ENCODE results near the gene PTPRCAP. TPM values are rescaled to one million over a fixed set of nuclear protein-coding genes. Genes with fewer than 3 reads are reported as not detected.
A peak's percentile ranks its signal among the peaks of the same experiment; 100 is the strongest.
"Not testable (repeated sequence)": the region's sequence is repeated elsewhere in the genome, so short reads cannot be mapped to it uniquely, and the experiment has no call there.

PTPRCAP gene
- polyA plus RNA-seq, 3 donors: 1.3 to 3.5 (median 2.4) TPM

- DNase-seq (ENCODE audit: extremely low read depth in 1 of 11, low read depth in 9 of 11, low spot score in 4 of 11): no peak
Observed at GRCh38 chr11:67468056-67468455, 30.6 kb upstream of the PTPRCAP start.

- DNase-seq (ENCODE audit: extremely low read depth in 1 of 11, low read depth in 9 of 11, low spot score in 4 of 11): no peak
Observed at GRCh38 chr11:67466962-67467771, 29.7 kb upstream of the PTPRCAP start.

GRCh38 chr11:67466367-67466766, 28.9 kb upstream of the PTPRCAP start:
- DNase-seq (ENCODE audit: extremely low read depth in 1 of 11, low read depth in 9 of 11, low spot score in 4 of 11): no peak

- DNase-seq (ENCODE audit: extremely low read depth in 1 of 11, low read depth in 9 of 11, low spot score in 4 of 11): not testable (repeated sequence)
Observed at GRCh38 chr11:67465530-67465929, 28.0 kb upstream of the PTPRCAP start.

- no peak for DNase-seq (ENCODE audit: extremely low read depth in 1 of 11, low read depth in 9 of 11, low spot score in 4 of 11)
Observed at GRCh38 chr11:67465189-67465510, 27.7 kb upstream of the PTPRCAP start.

- peak; percentile 47 to 81 (median 68) for DNase-seq (ENCODE audit: extremely low read depth in 1 of 11, low read depth in 9 of 11, low spot score in 4 of 11)
Observed at GRCh38 chr11:67464411-67465188, 27.1 kb upstream of the PTPRCAP start.

GRCh38 chr11:67463680-67464410, 26.4 kb upstream of the PTPRCAP start:
- no peak for DNase-seq (ENCODE audit: extremely low read depth in 1 of 11, low read depth in 9 of 11, low spot score in 4 of 11)

GRCh38 chr11:67463186-67463585, 25.7 kb upstream of the PTPRCAP start:
- no peak for DNase-seq (ENCODE audit: extremely low read depth in 1 of 11, low read depth in 9 of 11, low spot score in 4 of 11)

GRCh38 chr11:67458266-67458665, 20.8 kb upstream of the PTPRCAP start:
- DNase-seq (ENCODE audit: extremely low read depth in 1 of 11, low read depth in 9 of 11, low spot score in 4 of 11): no peak

GRCh38 chr11:67457453-67457852, 20.0 kb upstream of the PTPRCAP start:
- no peak for DNase-seq (ENCODE audit: extremely low read depth in 1 of 11, low read depth in 9 of 11, low spot score in 4 of 11)

GRCh38 chr11:67456068-67456705, 18.7 kb upstream of the PTPRCAP start:
- DNase-seq (ENCODE audit: extremely low read depth in 1 of 11, low read depth in 9 of 11, low spot score in 4 of 11): no peak

GRCh38 chr11:67455054-67455453, 17.6 kb upstream of the PTPRCAP start, which contains the start of gene CABP4:
Gene CABP4 (plus strand): TSS chr11:67455354. CDS start chr11:67455424, 70 bp downstream.
- DNase-seq (ENCODE audit: extremely low read depth in 1 of 11, low read depth in 9 of 11, low spot score in 4 of 11): no peak

- no peak for DNase-seq (ENCODE audit: extremely low read depth in 1 of 11, low read depth in 9 of 11, low spot score in 4 of 11)
Observed at GRCh38 chr11:67453816-67454732, 16.6 kb upstream of the PTPRCAP start.

GRCh38 chr11:67452141-67452952, 14.9 kb upstream of the PTPRCAP start, which contains the start of gene GPR152:
Gene GPR152 (minus strand): TSS chr11:67452729. CDS start chr11:67452724, 5 bp downstream.
- no peak for DNase-seq (ENCODE audit: extremely low read depth in 1 of 11, low read depth in 9 of 11, low spot score in 4 of 11)

- no peak for DNase-seq (ENCODE audit: extremely low read depth in 1 of 11, low read depth in 9 of 11, low spot score in 4 of 11)
Observed at GRCh38 chr11:67451658-67451976, 14.1 kb upstream of the PTPRCAP start.

GRCh38 chr11:67450796-67451657, 13.5 kb upstream of the PTPRCAP start:
- no peak for DNase-seq (ENCODE audit: extremely low read depth in 1 of 11, low read depth in 9 of 11, low spot score in 4 of 11)
